Tibial nerve (tissue), 3 donors: ENCODE measurements around the gene UBE2Z.

ENCODE experiments used
- EP300 ChIP-seq, 2 donors: sonication (generic); formaldehyde crosslinking; IDR thresholded peaks; one replicate each; pipeline ENCODE4 v1.6.1; 2017; ENCODE audit warnings: antibody characterized with exemption in 2 of 2, mild to moderate bottlenecking in 1 of 2
- POLR2A ChIP-seq, 2 donors: fragments of 450-650 bp; IDR thresholded peaks; one replicate each; pipeline ENCODE4 v1.6.1; 2017; ENCODE audit warnings: antibody characterized with exemption in 2 of 2, mild to moderate bottlenecking in 2 of 2, moderate library complexity in 2 of 2

GRCh38 chr17:48905987-48906515 lies 2.2 kb upstream of the UBE2Z start:
- no peak for TF ChIP-seq EP300 (IDR thresholded peaks at IDR 0.05)
- TF ChIP-seq POLR2A (IDR thresholded peaks at IDR 0.05): no peak
